Left renal cortex interstitium (tissue), 4 donors: ENCODE data around the gene ARRB2. TPM values are rescaled to one million over a fixed set of nuclear protein-coding genes. Genes with fewer than 3 reads are reported as not detected.

Experiments
- DNase-seq, 4 donors: peaks; one replicate each; pipeline ENCODE4 v3.0.0-alpha.2; 2013; ENCODE audit warnings: low read depth in 4 of 4, low spot score in 2 of 4, missing footprints in 1 of 4
- polyA plus RNA-seq, 4 donors: library from polyadenylated mRNA; unstranded; fragments of 120-200 nt; gene quantifications; one replicate each; pipeline ENCODE4 v1.2.1, GENCODE V29; 2013; ENCODE audit not compliant: insufficient read length in 4 of 4

The ARRB2 gene
- polyA plus RNA-seq, 4 donors, result 25.4 to 41.7 (median 37.0) TPM

- no peak for DNase-seq
Observed at GRCh38 chr17:4722678-4723240, 12.3 kb downstream of the ARRB2 start.

GRCh38 chr17:4724650-4725049 is 14.2 kb downstream of the ARRB2 start:
- no peak for DNase-seq

- no peak for DNase-seq
Observed at GRCh38 chr17:4725646-4726310, 15.3 kb downstream of the ARRB2 start.

GRCh38 chr17:4728124-4728523 is 17.7 kb downstream of the ARRB2 start:
- no peak for DNase-seq

- no peak for DNase-seq
Observed at GRCh38 chr17:4733073-4733531, 22.7 kb downstream of the ARRB2 start.

GRCh38 chr17:4734857-4735475 is 24.5 kb downstream of the ARRB2 start:
- DNase-seq, result no peak

- no peak for DNase-seq
Observed at GRCh38 chr17:4735876-4736651, 25.6 kb downstream of the ARRB2 start.

- DNase-seq, result no peak
Observed at GRCh38 chr17:4738136-4739121, 28.0 kb downstream of the ARRB2 start.

- DNase-seq, result no peak
Observed at GRCh38 chr17:4739122-4740024, 28.9 kb downstream of the ARRB2 start, which contains the start of the genes CXCL16 and ZMYND15. TSS of gene CXCL16 (minus strand) at chr17:4739928. CDS start at chr17:4739339, 589 bp downstream. TSS of gene ZMYND15 (plus strand) at chr17:4739833. CDS start at chr17:4740549, 716 bp downstream.

GRCh38 chr17:4740025-4740351 is 29.6 kb downstream of the ARRB2 start:
- no peak for DNase-seq

- no peak for DNase-seq
Observed at GRCh38 chr17:4740584-4740983, 30.2 kb downstream of the ARRB2 start.

GRCh38 chr17:4741544-4741943 is 31.1 kb downstream of the ARRB2 start:
- DNase-seq, result no peak

- no peak for DNase-seq
Observed at GRCh38 chr17:4742133-4742532, 31.7 kb downstream of the ARRB2 start.

- DNase-seq, result no peak
Observed at GRCh38 chr17:4742629-4743028, 32.2 kb downstream of the ARRB2 start.

GRCh38 chr17:4743216-4743615 is 32.8 kb downstream of the ARRB2 start:
- no peak for DNase-seq

GRCh38 chr17:4743898-4744297 is 33.5 kb downstream of the ARRB2 start:
- DNase-seq, result no peak

- DNase-seq, result no peak
Observed at GRCh38 chr17:4744999-4745969, 34.9 kb downstream of the ARRB2 start.

GRCh38 chr17:4747847-4748246 is 37.4 kb downstream of the ARRB2 start:
- DNase-seq, result no peak
